ENCODE results near the gene XXYLT1.
A peak's percentile ranks its signal among the peaks of the same experiment; 100 is the strongest.

The XXYLT1 gene

GRCh38 chr3:195106418-195106906, 164.5 kb downstream of the XXYLT1 start:
- DNase-seq: peak; percentile 79

GRCh38 chr3:195105841-195106417, 165.0 kb downstream of the XXYLT1 start:
- no peak for DNase-seq

- DNase-seq: no peak
Observed at GRCh38 chr3:195105389-195105788, 165.6 kb downstream of the XXYLT1 start.

GRCh38 chr3:195104340-195104739, 166.6 kb downstream of the XXYLT1 start:
- DNase-seq: no peak

- no peak for DNase-seq
Observed at GRCh38 chr3:195103623-195104022, 167.3 kb downstream of the XXYLT1 start.

DNA sequence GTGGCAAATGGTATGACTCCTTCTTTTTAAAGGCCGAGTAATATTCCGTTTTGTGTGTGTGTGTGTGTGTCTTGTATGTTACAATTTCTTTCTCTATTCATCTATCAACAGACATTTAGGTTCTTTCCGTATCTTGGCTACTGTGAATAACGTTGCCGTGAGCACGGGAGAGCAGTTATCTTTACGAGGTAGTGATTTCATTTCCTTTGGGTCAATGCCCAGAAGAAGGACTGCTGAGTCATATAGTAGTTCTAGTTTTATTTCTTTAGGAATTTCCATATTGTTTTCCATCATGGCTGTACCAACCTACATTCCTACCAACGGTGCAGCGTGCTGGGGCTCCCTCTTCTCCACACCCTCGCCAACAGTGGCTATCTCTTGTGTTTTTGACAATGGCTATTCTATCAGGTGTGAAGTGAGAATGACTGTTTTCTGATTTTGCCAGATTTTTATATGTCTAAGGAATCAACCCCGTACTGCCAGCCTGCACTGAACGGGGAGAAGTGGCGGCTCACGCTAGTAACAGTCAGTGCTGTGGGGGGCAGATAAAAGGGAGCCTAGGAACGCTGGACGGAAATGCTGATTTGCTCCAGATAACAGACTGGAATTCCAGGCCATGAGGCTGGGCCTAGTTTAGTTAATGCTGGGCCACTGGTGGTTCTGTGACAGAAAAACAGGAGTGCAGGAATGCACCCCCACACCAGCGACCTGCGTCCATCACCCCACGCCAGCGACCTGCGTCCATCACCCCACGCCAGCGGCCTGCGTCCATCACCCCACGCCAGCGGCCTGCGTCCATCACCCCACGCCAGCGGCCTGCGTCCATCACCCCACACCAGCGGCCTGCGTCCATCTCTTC, 168.1 kb downstream of the XXYLT1 start:
- DNase-seq: no peak

- DNase-seq: no peak
Observed at GRCh38 chr3:195101927-195102608, 168.9 kb downstream of the XXYLT1 start.

GRCh38 chr3:195101001-195101583, 169.9 kb downstream of the XXYLT1 start:
- no peak for DNase-seq

- no peak for DNase-seq
Observed at GRCh38 chr3:195099951-195100785, 170.8 kb downstream of the XXYLT1 start.

DNA sequence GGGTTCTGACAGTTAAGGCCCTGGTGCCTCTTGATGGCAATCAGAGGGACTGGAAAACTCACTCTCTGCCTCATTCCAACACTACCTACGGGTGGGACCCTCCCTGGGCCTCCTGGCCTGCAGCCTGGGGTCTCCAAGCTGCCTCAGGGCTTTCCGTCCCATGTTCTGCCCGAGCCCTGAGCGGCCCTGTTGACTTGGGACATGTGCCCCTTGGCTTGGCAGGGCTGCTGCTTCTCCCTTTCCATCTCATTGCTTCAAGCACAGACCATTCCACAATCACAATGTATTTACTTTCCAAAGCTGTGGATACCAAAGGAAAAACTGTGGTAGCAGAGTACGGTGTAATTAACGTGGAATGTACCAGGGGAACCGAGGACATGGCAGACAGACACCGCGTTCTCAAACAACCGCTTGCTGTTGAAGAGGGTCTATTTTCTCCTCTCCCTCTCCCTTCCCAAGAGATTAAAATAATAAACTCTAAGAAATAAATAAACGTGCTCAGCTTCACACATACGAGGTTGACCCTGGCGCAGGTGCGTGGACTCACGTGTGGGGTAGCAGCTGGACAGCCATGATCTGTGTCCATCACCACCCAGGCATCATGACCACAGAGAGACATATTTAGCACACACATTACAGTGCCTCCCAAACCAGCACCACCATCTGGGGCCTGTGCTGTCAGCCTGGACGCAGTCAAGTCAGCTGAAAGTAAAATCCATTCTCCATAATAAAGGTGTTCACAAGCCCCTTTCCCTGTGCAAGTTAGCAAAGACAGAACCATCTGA, 172.0 kb downstream of the XXYLT1 start:
- DNase-seq: no peak

- DNase-seq: no peak
Observed at GRCh38 chr3:195097331-195098255, 173.4 kb downstream of the XXYLT1 start.

GRCh38 chr3:195096484-195097330, 174.3 kb downstream of the XXYLT1 start:
- DNase-seq: no peak

GRCh38 chr3:195096053-195096452, 174.9 kb downstream of the XXYLT1 start:
- DNase-seq: no peak

DNA sequence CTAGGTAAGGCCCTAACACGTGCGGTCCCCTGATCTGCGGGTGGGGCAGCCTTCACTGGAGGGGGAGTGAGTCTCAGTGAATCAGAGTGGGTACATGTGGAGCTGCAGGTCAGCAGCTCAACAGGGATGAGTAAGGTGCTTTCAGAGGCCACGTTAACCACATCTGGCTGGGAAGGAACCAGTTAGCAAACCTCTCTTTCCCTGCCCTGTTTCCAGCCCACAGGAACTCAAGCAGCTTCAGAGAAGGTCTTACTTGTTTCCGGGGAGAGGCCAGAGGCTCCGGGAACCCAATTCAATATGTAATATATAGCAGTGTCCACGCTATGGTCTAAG, 175.3 kb downstream of the XXYLT1 start:
- DNase-seq: no peak

- peak; percentile 15 for DNase-seq
Observed at GRCh38 chr3:195095035-195095703, 175.8 kb downstream of the XXYLT1 start.

DNA sequence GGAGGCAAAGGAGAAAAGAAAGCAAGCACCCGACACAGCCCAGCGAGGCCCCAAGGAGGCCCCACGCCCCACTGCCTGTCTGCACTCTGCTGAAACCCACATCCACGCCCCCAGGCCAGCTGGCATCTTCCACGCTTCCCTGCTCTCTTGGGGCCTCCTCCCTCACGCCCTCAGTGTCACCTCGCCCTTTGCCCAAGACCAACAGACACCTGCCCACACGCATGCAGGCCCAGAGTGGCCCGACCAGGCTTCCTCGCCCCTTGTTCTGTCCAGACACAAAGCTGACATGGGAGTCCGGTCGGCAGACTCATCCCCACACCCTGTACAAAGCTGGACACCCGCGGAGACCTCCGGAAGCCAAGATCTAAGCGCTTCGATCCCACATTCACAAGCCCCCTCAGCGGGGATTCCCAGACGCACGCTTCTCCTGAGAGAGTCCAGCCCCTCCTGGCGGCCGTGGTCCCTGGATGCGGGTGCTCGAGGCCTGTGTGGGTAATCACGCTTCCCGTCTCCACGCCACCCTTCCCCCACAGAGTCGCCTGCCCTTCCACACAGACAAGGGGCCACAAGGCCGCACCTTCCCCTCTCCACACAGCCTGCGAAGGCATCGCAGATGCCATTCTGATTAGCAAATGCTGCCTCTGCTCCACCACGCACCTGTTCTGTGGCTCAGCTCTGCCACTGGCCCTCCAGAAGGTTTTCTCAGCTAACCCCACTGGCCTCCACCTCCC, 176.6 kb downstream of the XXYLT1 start:
- DNase-seq: peak; percentile 25

- peak; percentile 12 for DNase-seq
Observed at GRCh38 chr3:195093731-195094130, 177.2 kb downstream of the XXYLT1 start.

Data from activated CD4-positive, CD25-positive, alpha-beta regulatory T cell treated with anti-CD3 and anti-CD28 coated beads, Interleukin-2, amount 50 U/mL, for 72 hours (primary cell).